HepG2 (cell line): ENCODE results near the gene TM4SF5. TPM values are rescaled to one million over a fixed set of nuclear protein-coding genes. Genes with fewer than 3 reads are reported as not detected.

ENCODE experiments used
- ELF3 ChIP-seq: IDR thresholded peaks from 2 replicates; pipeline ENCODE4 v1.6.1; 2016; ENCODE audit warnings: missing genetic modification reagents, missing compliant biosample characterization
- GTF2F1 ChIP-seq: fragments of 150-350 bp; IDR thresholded peaks from 2 replicates; pipeline ENCODE4 v1.6.1; 2014; ENCODE audit warnings: low read length
- MEIS1 ChIP-seq: sonication (generic); formaldehyde crosslinking; IDR thresholded peaks from 2 replicates; pipeline ENCODE4 v1.9.0; 2021; ENCODE audit warnings: mild to moderate bottlenecking, missing genetic modification reagents, moderate library complexity, borderline replicate concordance
- NAIF1 ChIP-seq: sonication (generic); formaldehyde crosslinking; IDR thresholded peaks from 2 replicates; pipeline ENCODE4 v1.5.0; 2020; ENCODE audit warnings: mild to moderate bottlenecking, missing genetic modification reagents, borderline replicate concordance
- NFE2L1 ChIP-seq: sonication (generic); formaldehyde crosslinking; IDR thresholded peaks from 2 replicates; pipeline ENCODE4 v1.4.0; 2020; ENCODE audit warnings: missing genetic modification reagents, mild to moderate bottlenecking, borderline replicate concordance
- RFX3 ChIP-seq: IDR thresholded peaks from 2 replicates; pipeline ENCODE4 v1.6.1; 2016; ENCODE audit warnings: missing biosample characterization, missing genetic modification reagents
- ZNF350 ChIP-seq: sonication (generic); formaldehyde crosslinking; IDR thresholded peaks from 2 replicates; pipeline ENCODE4 v1.4.0; 2020; ENCODE audit warnings: mild to moderate bottlenecking, low read depth, missing genetic modification reagents, borderline replicate concordance
- ZNF629 ChIP-seq: sonication (generic); formaldehyde crosslinking; conservative IDR thresholded peaks from 2 replicates; pipeline ENCODE4 v1.5.0; 2020; ENCODE audit warnings: missing genetic modification reagents
- polyA plus RNA-seq, 8 experiments: library from polyadenylated mRNA; depleted of rRNA in 3 of 8; stranded (reverse) in 7 of 8; unstranded in 1 of 8; fragments of >200 nt; fragmentation: Illumina TruSeq in 4 of 8; extraction: Trizol in 4 of 8; gene quantifications; 2 replicates each; pipeline versions ENCODE4 v1.2.1 to v1.2.3, GENCODE V29; 2011 to 2016; ENCODE audit warnings: low read depth in 4 of 8, missing spikeins in 1 of 8, mixed read lengths in 1 of 8; ENCODE audit not compliant: insufficient read depth in 1 of 8
- total RNA-seq, 5 experiments: library from RNA; depleted of rRNA; stranded (reverse); fragments of >200 nt; fragmentation: Illumina TruSeq; extraction: Trizol; gene quantifications; 2 replicates each; pipeline ENCODE4 v1.2.3, GENCODE V29; 2016; ENCODE audit warnings: low read depth in 1 of 5
- TF ChIP-seq, protein P1 (sequence below): sonication (generic); formaldehyde crosslinking; IDR thresholded peaks from 2 replicates; pipeline ENCODE4 v1.8.0; 2023; ENCODE audit warnings: mild to moderate bottlenecking, missing genetic modification reagents
- TF ChIP-seq, protein P2 (sequence below): sonication (generic); formaldehyde crosslinking; IDR thresholded peaks from 2 replicates; pipeline ENCODE4 v1.4.0; 2020; ENCODE audit warnings: mild to moderate bottlenecking, missing genetic modification reagents
- TF ChIP-seq, protein P3 (sequence below), 2 experiments: sonication (generic) in 1 of 2; formaldehyde crosslinking in 1 of 2; IDR thresholded peaks; 2 replicates each; pipeline versions ENCODE4 v1.6.1 to v1.9.0; 2014 to 2022; ENCODE audit warnings: antibody characterized with exemption in 1 of 2, borderline replicate concordance in 1 of 2, inconsistent platforms in 1 of 2, low read depth in 1 of 2, missing genetic modification reagents in 1 of 2
- TF ChIP-seq, protein P4 (sequence below): sonication (generic); formaldehyde crosslinking; IDR thresholded peaks from 2 replicates; pipeline ENCODE4 v1.5.0; 2020; ENCODE audit warnings: mild to moderate bottlenecking, missing genetic modification reagents

TM4SF5 gene
- total and polyA plus RNA-seq, 2 of the 13 experiments (the other 11 are each of a cell fraction or from before 2014, with no cell fraction given): 30.1 to 126 TPM

DNA sequence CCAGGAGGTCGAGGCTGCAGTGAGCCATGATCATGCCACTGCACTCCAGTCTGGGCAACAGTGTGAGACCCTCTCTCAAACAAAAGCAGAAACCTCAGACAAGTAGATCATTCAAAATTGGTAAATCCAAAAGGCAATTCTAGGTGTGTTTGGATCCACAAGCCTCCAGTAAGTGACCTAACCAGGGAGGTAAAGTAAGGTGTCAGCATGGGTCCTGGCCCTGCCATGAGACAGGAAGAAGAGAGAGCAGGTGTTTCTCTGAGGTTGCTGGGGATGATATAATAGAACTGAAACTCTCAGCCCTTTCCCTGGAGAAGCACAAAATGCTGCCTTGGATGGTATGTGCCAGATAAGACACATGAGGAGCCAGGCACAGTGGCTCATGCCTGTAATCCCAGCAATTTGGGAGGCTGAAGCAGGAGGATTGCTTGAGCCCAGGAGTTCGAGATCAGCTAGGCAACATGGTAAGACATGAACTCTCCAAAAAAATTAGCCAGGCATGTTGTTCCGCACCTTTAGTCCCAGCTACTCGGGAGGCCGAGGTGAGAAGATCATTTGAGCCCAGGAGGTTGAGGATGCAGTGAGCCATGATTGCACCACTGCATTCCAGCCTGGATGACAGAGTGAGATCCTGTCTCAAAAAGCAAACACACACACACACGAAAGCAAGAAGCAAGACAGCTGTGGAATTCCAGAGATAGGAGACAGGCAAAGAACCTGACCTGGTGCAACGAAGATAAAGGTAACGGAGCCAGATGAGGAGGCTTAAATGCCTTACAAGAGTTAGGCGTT is 6.5 kb downstream of the TM4SF5 start (continued):
- TF ChIP-seq NAIF1 (no peak), ZNF629 (CRISPR knock-in tag) (peak; percentile 29; the same call in 1 of the 2 replicates), RFX3 (CRISPR knock-in tag) (no peak), ELF3 (peak; percentile 75), GTF2F1 (no peak), NFE2L1 (CRISPR knock-in tag) (no peak), ZNF350 (CRISPR knock-in tag) (no peak; the same call in 1 of the 2 replicates), MEIS1 (CRISPR knock-in tag) (no peak; the same call in 1 of the 2 replicates)
- TF ChIP-seq, protein P1, sequence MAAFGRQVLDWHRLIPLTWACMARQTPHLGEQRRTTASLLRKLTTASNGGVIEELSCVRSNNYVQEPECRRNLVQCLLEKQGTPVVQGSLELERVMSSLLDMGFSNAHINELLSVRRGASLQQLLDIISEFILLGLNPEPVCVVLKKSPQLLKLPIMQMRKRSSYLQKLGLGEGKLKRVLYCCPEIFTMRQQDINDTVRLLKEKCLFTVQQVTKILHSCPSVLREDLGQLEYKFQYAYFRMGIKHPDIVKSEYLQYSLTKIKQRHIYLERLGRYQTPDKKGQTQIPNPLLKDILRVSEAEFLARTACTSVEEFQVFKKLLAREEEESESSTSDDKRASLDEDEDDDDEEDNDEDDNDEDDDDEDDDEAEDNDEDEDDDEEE (CRISPR knock-in tag): no peak
- TF ChIP-seq, protein P2, sequence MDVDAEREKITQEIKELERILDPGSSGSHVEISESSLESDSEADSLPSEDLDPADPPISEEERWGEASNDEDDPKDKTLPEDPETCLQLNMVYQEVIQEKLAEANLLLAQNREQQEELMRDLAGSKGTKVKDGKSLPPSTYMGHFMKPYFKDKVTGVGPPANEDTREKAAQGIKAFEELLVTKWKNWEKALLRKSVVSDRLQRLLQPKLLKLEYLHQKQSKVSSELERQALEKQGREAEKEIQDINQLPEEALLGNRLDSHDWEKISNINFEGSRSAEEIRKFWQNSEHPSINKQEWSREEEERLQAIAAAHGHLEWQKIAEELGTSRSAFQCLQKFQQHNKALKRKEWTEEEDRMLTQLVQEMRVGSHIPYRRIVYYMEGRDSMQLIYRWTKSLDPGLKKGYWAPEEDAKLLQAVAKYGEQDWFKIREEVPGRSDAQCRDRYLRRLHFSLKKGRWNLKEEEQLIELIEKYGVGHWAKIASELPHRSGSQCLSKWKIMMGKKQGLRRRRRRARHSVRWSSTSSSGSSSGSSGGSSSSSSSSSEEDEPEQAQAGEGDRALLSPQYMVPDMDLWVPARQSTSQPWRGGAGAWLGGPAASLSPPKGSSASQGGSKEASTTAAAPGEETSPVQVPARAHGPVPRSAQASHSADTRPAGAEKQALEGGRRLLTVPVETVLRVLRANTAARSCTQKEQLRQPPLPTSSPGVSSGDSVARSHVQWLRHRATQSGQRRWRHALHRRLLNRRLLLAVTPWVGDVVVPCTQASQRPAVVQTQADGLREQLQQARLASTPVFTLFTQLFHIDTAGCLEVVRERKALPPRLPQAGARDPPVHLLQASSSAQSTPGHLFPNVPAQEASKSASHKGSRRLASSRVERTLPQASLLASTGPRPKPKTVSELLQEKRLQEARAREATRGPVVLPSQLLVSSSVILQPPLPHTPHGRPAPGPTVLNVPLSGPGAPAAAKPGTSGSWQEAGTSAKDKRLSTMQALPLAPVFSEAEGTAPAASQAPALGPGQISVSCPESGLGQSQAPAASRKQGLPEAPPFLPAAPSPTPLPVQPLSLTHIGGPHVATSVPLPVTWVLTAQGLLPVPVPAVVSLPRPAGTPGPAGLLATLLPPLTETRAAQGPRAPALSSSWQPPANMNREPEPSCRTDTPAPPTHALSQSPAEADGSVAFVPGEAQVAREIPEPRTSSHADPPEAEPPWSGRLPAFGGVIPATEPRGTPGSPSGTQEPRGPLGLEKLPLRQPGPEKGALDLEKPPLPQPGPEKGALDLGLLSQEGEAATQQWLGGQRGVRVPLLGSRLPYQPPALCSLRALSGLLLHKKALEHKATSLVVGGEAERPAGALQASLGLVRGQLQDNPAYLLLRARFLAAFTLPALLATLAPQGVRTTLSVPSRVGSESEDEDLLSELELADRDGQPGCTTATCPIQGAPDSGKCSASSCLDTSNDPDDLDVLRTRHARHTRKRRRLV (CRISPR knock-in tag): no peak
- TF ChIP-seq, protein P3, sequence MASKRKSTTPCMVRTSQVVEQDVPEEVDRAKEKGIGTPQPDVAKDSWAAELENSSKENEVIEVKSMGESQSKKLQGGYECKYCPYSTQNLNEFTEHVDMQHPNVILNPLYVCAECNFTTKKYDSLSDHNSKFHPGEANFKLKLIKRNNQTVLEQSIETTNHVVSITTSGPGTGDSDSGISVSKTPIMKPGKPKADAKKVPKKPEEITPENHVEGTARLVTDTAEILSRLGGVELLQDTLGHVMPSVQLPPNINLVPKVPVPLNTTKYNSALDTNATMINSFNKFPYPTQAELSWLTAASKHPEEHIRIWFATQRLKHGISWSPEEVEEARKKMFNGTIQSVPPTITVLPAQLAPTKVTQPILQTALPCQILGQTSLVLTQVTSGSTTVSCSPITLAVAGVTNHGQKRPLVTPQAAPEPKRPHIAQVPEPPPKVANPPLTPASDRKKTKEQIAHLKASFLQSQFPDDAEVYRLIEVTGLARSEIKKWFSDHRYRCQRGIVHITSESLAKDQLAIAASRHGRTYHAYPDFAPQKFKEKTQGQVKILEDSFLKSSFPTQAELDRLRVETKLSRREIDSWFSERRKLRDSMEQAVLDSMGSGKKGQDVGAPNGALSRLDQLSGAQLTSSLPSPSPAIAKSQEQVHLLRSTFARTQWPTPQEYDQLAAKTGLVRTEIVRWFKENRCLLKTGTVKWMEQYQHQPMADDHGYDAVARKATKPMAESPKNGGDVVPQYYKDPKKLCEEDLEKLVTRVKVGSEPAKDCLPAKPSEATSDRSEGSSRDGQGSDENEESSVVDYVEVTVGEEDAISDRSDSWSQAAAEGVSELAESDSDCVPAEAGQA (IDR thresholded peaks at IDR 0.05; ENCODE audit: low read depth): no peak
- TF ChIP-seq, protein P3 (CRISPR knock-in tag; IDR thresholded peaks at IDR 0.05; ENCODE audit: borderline replicate concordance): no peak
- TF ChIP-seq, protein P4, sequence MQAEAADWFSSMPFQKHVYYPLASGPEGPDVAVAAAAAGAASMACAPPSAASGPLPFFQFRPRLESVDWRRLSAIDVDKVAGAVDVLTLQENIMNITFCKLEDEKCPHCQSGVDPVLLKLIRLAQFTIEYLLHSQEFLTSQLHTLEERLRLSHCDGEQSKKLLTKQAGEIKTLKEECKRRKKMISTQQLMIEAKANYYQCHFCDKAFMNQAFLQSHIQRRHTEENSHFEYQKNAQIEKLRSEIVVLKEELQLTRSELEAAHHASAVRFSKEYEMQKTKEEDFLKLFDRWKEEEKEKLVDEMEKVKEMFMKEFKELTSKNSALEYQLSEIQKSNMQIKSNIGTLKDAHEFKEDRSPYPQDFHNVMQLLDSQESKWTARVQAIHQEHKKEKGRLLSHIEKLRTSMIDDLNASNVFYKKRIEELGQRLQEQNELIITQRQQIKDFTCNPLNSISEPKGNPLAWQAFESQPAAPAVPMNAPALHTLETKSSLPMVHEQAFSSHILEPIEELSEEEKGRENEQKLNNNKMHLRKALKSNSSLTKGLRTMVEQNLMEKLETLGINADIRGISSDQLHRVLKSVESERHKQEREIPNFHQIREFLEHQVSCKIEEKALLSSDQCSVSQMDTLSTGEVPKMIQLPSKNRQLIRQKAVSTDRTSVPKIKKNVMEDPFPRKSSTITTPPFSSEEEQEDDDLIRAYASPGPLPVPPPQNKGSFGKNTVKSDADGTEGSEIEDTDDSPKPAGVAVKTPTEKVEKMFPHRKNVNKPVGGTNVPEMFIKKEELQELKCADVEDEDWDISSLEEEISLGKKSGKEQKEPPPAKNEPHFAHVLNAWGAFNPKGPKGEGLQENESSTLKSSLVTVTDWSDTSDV (CRISPR knock-in tag): no peak
